Glutamatergic neuron (in vitro differentiated cells): ENCODE results near the gene DNMBP. TPM values are rescaled to one million over a fixed set of nuclear protein-coding genes. Genes with fewer than 3 reads are reported as not detected.
A peak's percentile ranks its signal among the peaks of the same experiment; 100 is the strongest.

Experiments
- DNase-seq: peaks from one replicate; pipeline ENCODE4 v3.0.0; 2022
- H3K27ac Mint-ChIP-seq: one replicate; pipeline ENCODE4 v1.8.0; 2020; ENCODE audit warnings: mild to moderate bottlenecking, mixed read lengths, inconsistent platforms; ENCODE audit not compliant: unreplicated experiment
- H3K27me3 Mint-ChIP-seq: one replicate; pipeline ENCODE4 v1.8.0; 2020; ENCODE audit warnings: mild to moderate bottlenecking, moderate library complexity, mixed read lengths, inconsistent platforms; ENCODE audit not compliant: unreplicated experiment
- H3K36me3 Mint-ChIP-seq: one replicate; pipeline ENCODE4 v1.8.0; 2020; ENCODE audit warnings: mild to moderate bottlenecking, mixed read lengths, inconsistent platforms; ENCODE audit not compliant: unreplicated experiment
- H3K4me1 Mint-ChIP-seq: one replicate; pipeline ENCODE4 v1.8.0; 2020; ENCODE audit warnings: mild to moderate bottlenecking, low read depth, mixed read lengths, inconsistent platforms; ENCODE audit not compliant: unreplicated experiment
- H3K4me3 Mint-ChIP-seq: one replicate; pipeline ENCODE4 v1.8.0; 2020; ENCODE audit warnings: mild to moderate bottlenecking, mixed read lengths, inconsistent platforms; ENCODE audit not compliant: unreplicated experiment
- H3K9me3 Mint-ChIP-seq: one replicate; pipeline ENCODE4 v1.8.0; 2020; ENCODE audit warnings: mild to moderate bottlenecking, moderate library complexity, mixed read lengths, inconsistent platforms; ENCODE audit not compliant: unreplicated experiment
- CTCF ChIP-seq: fragments of 200-600 bp; sonication (generic); IDR thresholded peaks from one replicate; pipeline ENCODE4 v1.5.0; 2021; ENCODE audit not compliant: partially characterized antibody, unreplicated experiment
- total RNA-seq: library from RNA; stranded (reverse); fragmentation: NEBNext Ultra II Directional; extraction: Animal tissue kit (Norgen Biotek cat#: 25700); gene quantifications from one replicate; pipeline ENCODE4 v1.2.1, GENCODE V29; 2021; ENCODE audit not compliant: unreplicated experiment

DNMBP gene
- total RNA-seq, 1 donor from 2014 or later, result 9.5 TPM

- peaks cover 7% of the 10 kb centered on the region for H3K4me1 Mint-ChIP-seq
- DNase-seq, result no peak
These were observed 952 bp downstream of the DNMBP start for GRCh38 chr10:100008708-100009282.

GRCh38 chr10:100008142-100008522, 1.6 kb downstream of the DNMBP start:
- TF ChIP-seq CTCF, result no peak
- no peak for DNase-seq
- Mint-ChIP-seq H3K9me3 (peaks cover 6% of the 10 kb centered on the region), H3K27ac (peak overlapping the region; percentile 21), H3K4me1 (peaks cover 7% of the 10 kb centered on the region), H3K36me3 (peaks cover 4% of the 10 kb centered on the region), H3K27me3 (peaks cover 4% of the 10 kb centered on the region), H3K4me3 (peak overlapping the region; percentile 90)

More at GRCh38 chr10:100008708-100009282, 952 bp downstream of the DNMBP start:
- TF ChIP-seq CTCF, result no peak
- Mint-ChIP-seq H3K4me3 (peak overlapping the region; percentile 90), H3K36me3 (peaks cover 4% of the 10 kb centered on the region), H3K27me3 (peaks cover 4% of the 10 kb centered on the region), H3K9me3 (peaks cover 6% of the 10 kb centered on the region), H3K27ac (peak overlapping the region; percentile 76)

GRCh38 chr10:100007231-100008141, 2.3 kb downstream of the DNMBP start:
- Mint-ChIP-seq H3K4me3 (peak overlapping the region; percentile 90), H3K4me1 (peaks cover 7% of the 10 kb centered on the region), H3K9me3 (peaks cover 6% of the 10 kb centered on the region), H3K27ac (no peak overlapping the region), H3K36me3 (peaks cover 4% of the 10 kb centered on the region), H3K27me3 (peaks cover 4% of the 10 kb centered on the region)
- no peak for DNase-seq
- no peak for TF ChIP-seq CTCF

GRCh38 chr10:100006243-100006886, 3.4 kb downstream of the DNMBP start:
- peaks cover 7% of the 10 kb centered on the region for H3K4me1 Mint-ChIP-seq
- H3K9me3 Mint-ChIP-seq, result peaks cover 6% of the 10 kb centered on the region
- peaks cover 4% of the 10 kb centered on the region for H3K36me3 Mint-ChIP-seq
- no peak overlapping the region for H3K4me3 Mint-ChIP-seq
- DNase-seq, result no peak
- H3K27me3 Mint-ChIP-seq, result peaks cover 2% of the 10 kb centered on the region
- no peak for TF ChIP-seq CTCF
- no peak overlapping the region for H3K27ac Mint-ChIP-seq
